Measurements from ENCODE around the gene LIN9.

The LIN9 gene

DNA sequence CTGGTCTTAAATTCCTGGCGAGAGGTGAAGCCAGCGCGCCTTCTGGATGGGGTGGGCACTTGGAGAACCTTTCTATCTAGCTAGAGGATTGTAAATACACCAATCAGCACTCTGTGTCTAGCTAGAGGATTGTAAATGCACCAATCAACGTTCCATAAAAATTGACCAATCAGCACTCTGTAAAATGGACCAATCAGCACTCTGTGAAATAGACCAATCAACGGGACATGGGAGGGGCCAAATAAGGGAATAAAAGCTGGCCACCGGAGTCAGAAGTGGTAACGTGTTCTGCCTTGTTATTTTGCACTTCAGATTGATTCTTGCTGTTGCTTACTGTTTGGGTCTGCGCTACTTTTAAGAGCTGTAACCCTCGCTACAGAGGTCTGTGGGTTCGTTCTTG lies 12.0 kb upstream of the LIN9 start:
- DNase-seq (ENCODE audit: low spot score) = no peak

GRCh38 chr1:226318471-226318870 lies 9.5 kb upstream of the LIN9 start:
- DNase-seq (ENCODE audit: low spot score) = no peak

DNA sequence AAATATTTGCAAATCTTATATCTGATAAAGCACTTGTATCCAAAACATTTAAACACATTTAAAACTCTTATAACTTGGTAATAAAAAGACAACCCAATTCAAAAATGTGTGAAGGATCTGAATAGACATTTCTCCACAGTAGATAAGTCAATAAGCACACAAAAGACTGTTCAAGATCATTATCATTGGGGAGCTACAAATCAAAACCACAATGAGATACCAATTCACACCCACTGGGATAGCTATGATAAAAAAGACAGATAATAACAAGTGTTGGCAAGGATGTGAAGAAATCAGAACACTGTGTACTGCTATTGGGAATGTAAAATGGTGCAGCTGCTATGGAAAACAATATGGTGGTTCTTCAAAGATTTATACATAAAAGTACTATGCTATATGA lies 5.1 kb upstream of the LIN9 start:
- DNase-seq (ENCODE audit: low spot score) = no peak

DNA sequence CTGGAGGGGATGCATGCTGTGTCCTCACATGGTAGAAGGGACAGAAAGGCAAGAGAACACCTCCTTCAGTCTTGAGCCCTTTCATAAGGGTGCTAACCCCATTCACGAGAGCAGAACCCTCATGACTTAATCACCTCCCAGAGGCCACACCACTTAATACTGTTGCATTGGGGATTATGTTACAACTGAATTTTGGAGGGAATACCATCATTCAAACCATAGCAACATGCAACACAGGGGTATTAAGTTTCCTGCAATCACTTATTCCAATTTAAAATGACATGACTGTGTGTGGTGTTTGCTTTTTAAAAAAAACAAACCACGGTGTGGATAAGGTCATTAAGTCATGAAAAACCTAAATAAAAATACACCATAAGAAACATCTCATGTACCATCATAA lies 3.1 kb upstream of the LIN9 start:
- no peak for DNase-seq (ENCODE audit: low spot score)

- no peak for DNase-seq (ENCODE audit: low spot score)
Observed at GRCh38 chr1:226311376-226311775, 2.4 kb upstream of the LIN9 start.

DNA sequence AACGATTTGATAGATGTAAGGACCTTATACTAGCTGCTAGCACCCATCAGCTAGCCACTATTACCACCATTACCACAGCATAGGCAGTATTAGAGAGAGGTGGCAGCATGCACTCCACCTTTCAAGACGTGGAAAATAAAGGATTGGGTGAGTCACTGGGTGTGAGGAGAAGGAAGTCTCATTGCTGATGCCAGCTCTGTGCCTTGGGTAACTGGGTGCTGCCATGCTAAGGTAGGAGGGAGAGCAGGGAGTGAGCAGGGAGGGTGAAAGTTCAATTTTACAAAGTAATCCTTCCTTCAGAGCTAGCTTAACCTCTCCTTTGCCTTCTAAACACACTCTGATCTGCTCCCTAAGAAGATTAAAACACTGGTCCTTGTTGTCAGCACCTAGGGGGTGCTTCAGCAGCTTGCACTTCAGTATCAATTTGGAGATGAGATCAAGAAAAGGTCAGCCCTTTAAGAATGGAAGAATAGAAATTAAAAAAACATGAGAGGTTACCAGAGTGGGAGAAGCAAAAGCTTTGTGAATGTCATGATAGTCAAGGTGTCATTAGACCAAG lies 1.8 kb upstream of the LIN9 start:
- no peak for DNase-seq (ENCODE audit: low spot score)

- no peak for DNase-seq (ENCODE audit: low spot score)
Observed at GRCh38 chr1:226310245-226310540, 1.2 kb upstream of the LIN9 start.

DNA sequence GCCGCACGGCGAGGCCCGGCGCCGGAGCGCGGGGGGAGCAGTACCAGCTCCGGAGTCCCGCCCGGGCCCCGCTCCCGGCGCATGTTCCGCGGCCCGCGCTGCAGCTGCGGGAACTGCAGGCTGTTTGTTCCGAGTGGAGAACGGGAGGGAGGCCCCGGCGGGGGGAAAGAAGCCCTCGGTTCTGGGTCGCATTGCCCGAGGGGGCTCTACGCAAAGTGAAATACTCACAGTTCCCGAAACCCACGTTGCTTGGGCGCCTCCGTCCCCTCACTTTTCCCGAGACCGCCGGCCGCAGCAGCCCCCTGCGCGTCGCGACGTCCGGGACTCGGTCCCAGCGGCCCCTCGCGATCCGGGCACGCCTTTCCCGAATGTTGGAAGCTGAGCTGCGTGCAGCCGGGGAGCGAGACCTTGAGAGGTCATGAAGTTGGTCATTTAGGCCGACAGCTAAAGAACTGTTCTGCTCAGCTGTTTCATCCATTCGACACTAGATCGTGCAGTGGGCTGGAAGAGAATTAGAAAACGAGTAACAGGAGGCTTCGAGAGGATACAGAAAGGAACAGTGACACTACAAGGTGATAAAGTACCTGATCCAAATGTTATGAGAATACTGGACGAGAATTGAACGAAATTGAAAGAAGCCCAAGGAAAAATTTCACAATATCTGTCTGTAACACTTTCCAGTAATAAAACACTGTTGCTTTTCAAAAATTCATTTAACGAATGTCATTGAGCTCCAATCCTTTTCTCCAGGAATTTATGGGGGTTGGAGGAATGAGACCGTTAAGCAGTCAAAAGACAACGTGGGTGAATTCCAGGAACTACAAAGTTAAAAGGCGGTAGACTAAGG lies 657 bp upstream of the LIN9 start:
- no peak for DNase-seq (ENCODE audit: low spot score)

GRCh38 chr1:226308166-226308722 lies 720 bp downstream of the LIN9 start:
- DNase-seq (ENCODE audit: low spot score) = no peak

- DNase-seq (ENCODE audit: low spot score) = no peak
Observed at GRCh38 chr1:226306425-226306824, 2.5 kb downstream of the LIN9 start.

DNA sequence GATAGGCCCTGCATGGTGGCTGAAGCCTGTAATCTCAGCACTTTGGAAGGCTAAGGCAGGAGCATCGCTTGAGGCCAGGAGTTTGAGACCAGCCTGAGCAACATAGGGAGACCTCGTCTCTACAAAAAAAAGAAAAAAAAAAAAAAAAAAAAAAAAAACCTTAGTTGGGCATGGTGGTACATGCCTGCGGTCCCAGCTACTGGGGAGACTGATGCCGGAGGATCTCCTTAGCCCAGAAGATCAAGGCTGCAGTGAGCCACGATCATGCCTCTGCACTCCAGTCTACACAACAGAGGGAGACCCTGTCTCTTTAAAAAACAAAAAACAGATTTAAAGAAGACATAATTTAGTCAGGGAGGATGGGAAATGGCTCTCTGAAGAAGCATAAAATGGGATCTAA lies 3.8 kb downstream of the LIN9 start:
- no peak for DNase-seq (ENCODE audit: low spot score)

- no peak for DNase-seq (ENCODE audit: low spot score)
Observed at GRCh38 chr1:226304291-226304955, 4.5 kb downstream of the LIN9 start.

DNA sequence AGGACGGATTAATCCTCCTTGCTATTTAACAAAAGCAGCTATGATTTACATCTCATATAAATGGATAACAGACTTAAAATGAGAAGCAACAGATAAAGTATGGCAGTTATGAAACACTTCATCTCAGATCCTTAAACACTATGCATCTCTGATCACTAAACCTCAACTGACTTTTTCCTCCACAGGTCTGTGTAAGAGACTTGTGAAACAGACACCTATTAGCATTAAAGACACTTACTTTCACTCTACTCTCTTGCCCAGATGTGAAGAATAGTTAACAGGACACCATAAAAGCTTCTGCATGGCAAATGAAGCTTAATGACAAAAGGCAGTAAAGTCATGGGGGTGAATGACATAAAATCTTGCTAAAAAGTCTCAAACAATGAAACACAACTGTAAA lies 6.2 kb downstream of the LIN9 start:
- DNase-seq (ENCODE audit: low spot score) = no peak

- DNase-seq (ENCODE audit: low spot score) = no peak
Observed at GRCh38 chr1:226296911-226297310, 12.1 kb downstream of the LIN9 start.

GRCh38 chr1:226293553-226293920 lies 15.4 kb downstream of the LIN9 start:
- no peak for DNase-seq (ENCODE audit: low spot score)

- no peak for DNase-seq (ENCODE audit: low spot score)
Observed at GRCh38 chr1:226292874-226293552, 16.0 kb downstream of the LIN9 start.

GRCh38 chr1:226287587-226287986 lies 21.4 kb downstream of the LIN9 start:
- DNase-seq (ENCODE audit: low spot score) = no peak

GRCh38 chr1:226281058-226281457 lies 27.9 kb downstream of the LIN9 start:
- DNase-seq (ENCODE audit: low spot score) = no peak

DNA sequence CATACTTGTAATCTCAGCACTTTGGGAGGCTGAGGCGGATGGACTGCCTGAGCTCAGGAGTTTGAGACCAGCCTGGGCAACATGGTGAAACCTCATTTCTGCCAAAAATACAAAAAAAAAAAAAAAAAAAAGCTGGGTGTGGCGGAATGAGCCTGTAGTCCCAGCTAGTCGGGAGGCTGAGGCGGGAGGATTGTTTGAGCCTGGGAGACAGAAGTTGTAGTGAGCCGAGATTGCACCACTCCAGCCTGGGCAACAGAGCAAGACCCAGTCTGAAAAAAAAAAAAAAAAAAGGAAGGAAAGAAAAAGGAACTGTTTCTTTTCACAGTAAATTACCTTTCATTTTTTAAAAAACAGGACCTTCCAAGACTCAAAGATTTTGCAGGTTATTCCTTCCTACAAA lies 29.5 kb downstream of the LIN9 start:
- no peak for DNase-seq (ENCODE audit: low spot score)

DNA sequence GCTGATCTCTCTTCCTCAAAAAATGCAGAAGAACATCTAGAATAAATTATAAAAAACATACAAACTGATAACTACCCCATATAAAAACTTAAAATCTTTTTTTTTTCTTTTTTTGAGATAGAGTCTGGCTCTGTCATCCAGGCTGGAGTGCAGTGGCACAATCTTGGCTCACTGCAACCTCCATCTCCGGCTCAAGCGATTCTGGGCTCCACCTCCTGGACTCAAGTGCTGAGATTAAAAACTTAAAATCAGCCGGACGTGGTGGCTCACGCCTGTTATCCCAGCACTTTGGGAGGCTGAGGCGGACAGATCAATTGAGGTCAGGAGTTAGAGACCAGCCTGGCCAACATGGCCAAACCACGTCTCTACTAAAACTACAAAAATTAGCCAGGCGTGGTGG lies 31.1 kb downstream of the LIN9 start:
- DNase-seq (ENCODE audit: low spot score) = no peak

DNA sequence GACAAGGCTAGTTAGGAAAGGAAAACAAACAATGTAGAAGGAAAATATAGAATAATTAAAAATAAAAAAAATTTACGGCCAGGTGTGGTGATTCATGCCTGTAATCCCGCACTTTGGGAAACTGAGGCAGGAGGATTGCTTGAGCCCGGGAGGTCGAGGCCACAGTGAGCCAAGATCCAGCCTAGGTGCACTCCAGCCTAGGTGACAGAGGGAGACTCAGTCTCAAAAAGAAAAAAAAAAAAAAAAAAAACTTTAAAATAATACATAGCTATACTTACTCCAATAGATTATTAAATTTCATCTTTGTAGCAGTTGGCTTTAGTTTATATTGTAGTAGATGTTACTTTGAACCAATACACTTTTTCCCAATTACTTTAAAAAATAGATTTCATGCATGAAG lies 32.0 kb downstream of the LIN9 start:
- DNase-seq (ENCODE audit: low spot score) = no peak

DNA sequence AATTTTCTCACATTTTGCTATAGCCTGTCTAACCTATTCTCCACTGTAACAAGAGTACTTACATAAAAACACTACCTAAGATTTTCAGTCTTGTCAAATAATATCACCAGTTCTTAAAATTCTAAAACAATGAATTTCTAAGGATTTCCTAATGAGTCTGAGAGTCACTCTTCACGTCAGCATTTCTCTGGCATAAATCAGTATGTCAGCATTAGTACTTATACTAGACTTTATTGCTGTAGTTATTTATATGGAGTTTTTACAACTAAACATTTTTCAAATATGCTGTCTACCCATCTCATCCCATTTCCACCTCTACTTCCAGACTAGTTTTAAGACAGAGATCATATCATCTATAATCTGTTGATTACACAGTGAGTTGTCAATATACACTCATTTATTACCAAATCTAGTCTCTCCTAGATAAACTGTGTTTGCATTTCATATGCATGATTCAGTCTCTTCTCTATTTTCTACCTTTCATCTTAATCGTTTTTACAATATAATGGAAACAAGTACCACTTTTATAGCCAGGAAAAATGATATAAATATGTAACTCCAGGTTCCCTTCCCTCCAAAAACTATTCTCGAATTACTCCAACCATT lies 32.8 kb downstream of the LIN9 start:
- DNase-seq (ENCODE audit: low spot score) = no peak
